ENCODE results near the gene ERC2.

Gene ERC2

DNA sequence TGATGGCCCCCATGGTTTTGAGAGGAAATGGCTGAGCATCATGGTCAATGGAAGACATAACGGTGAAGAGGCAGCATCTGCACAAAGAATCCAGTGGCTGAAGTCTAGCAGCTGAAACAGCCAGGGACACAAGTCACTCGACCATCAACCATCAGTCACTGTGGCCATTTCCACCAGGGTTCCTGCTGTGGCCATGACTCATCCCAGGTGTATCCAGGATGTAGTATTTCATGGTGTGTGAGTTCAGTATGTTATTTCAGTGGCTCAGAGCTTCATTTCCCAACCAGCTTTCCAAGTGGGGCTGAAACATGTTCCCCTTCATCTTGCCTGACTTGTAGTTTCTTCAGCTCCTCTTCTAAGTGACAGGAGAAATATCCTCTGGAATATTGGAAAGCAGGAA is 933.4 kb downstream of the ERC2 start:
- no peak overlapping the region for H3K4me2 ChIP-seq (ENCODE audit: low read depth, low read length, poor library complexity, severe bottlenecking)
- H3K4me3 ChIP-seq (ENCODE audit: low read length, poor library complexity, severe bottlenecking), result no peak overlapping the region
- H3K9me2 ChIP-seq (replicated peaks; ENCODE audit: low read depth, low read length), result no peaks in the 10 kb centered on the region
- TF ChIP-seq EZH2phosphoT487 (IDR thresholded peaks at IDR 0.05; ENCODE audit: borderline replicate concordance) (no peak), CTCF (conservative IDR thresholded peaks at IDR 0.05; ENCODE audit: low read length) (no peak)
- H3K9me3 ChIP-seq (ENCODE audit: insufficient read depth, low read depth, low read length), result no peaks in the 10 kb centered on the region
- H2AFZ ChIP-seq (ENCODE audit: low read length), result no peak overlapping the region
- H3K9ac ChIP-seq (ENCODE audit: low read depth, low read length, poor library complexity, severe bottlenecking), result no peak overlapping the region
- H3K79me2 ChIP-seq (ENCODE audit: insufficient read depth, low read length), result no peaks in the 10 kb centered on the region
- H3F3A ChIP-seq (ENCODE audit: low read depth), result no peaks in the 10 kb centered on the region
- H3K4me1 ChIP-seq (ENCODE audit: insufficient read depth, low read length, poor library complexity, severe bottlenecking), result no peaks in the 10 kb centered on the region
- H4K20me1 ChIP-seq (ENCODE audit: insufficient read depth, low read length, poor library complexity, severe bottlenecking), result no peaks in the 10 kb centered on the region
- H3K36me3 ChIP-seq (ENCODE audit: insufficient read depth, low read length), result no peaks in the 10 kb centered on the region
- no peaks in the 10 kb centered on the region for H3K27me3 ChIP-seq (ENCODE audit: insufficient read depth, low read length, poor library complexity, severe bottlenecking)

DNA sequence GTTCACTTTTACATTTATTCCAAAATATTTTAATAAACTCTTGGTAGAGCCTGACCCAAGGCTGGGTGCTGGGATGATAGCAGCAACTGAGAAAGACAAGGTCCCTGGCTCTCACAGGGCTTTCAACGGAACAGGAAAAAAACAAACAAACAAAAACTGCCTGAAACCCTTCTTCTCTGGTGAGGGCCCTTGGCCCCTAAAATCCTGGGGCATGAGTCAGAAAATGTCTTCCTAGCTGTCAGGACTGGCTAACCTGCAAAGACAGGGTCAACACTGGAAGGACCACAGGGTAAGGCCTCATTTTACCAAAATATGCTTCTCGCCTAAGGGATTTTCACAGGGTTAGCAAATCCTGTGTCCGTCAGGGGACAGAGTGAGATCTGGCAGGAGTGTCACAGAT is 935.5 kb downstream of the ERC2 start:
- Histone ChIP-seq H3K4me2 (ENCODE audit: low read depth, low read length, poor library complexity, severe bottlenecking) (no peak overlapping the region), H3K4me3 (ENCODE audit: low read length, poor library complexity, severe bottlenecking) (no peak overlapping the region), H3K9me2 (replicated peaks; ENCODE audit: low read depth, low read length) (no peaks in the 10 kb centered on the region), H3K27me3 (ENCODE audit: insufficient read depth, low read length, poor library complexity, severe bottlenecking) (no peaks in the 10 kb centered on the region), H3F3A (ENCODE audit: low read depth) (no peaks in the 10 kb centered on the region), H3K79me2 (ENCODE audit: insufficient read depth, low read length) (no peaks in the 10 kb centered on the region), H3K9ac (ENCODE audit: low read depth, low read length, poor library complexity, severe bottlenecking) (no peak overlapping the region), H2AFZ (ENCODE audit: low read length) (no peak overlapping the region), H3K4me1 (ENCODE audit: insufficient read depth, low read length, poor library complexity, severe bottlenecking) (no peaks in the 10 kb centered on the region), H3K9me3 (ENCODE audit: insufficient read depth, low read depth, low read length) (no peaks in the 10 kb centered on the region), H3K36me3 (ENCODE audit: insufficient read depth, low read length) (no peaks in the 10 kb centered on the region), H4K20me1 (ENCODE audit: insufficient read depth, low read length, poor library complexity, severe bottlenecking) (no peaks in the 10 kb centered on the region)
- TF ChIP-seq EZH2phosphoT487 (IDR thresholded peaks at IDR 0.05; ENCODE audit: borderline replicate concordance) (no peak), CTCF (conservative IDR thresholded peaks at IDR 0.05; ENCODE audit: low read length) (no peak)

DNA sequence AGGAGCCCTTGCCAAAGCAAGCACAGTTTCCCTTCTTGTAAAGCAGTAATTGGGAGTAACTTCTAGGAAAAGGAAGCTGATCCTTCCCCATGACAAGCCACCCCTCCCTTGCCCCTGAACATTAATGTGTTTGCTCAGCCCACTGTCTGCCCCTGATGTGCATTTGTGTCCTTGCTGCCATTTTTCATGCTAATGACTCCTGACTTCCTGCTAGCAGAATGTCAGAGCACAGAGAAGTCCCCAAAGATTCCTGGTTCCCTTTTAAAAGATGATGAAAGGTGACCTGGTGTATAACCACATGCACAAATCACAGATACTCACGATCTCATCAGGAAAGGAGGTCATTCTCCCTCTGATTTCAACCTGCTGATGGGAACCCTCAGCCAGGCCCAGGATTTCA is 936.9 kb downstream of the ERC2 start:
- Histone ChIP-seq H3K9me3 (ENCODE audit: insufficient read depth, low read depth, low read length) (no peaks in the 10 kb centered on the region), H3F3A (ENCODE audit: low read depth) (no peaks in the 10 kb centered on the region), H3K4me1 (ENCODE audit: insufficient read depth, low read length, poor library complexity, severe bottlenecking) (no peaks in the 10 kb centered on the region), H3K36me3 (ENCODE audit: insufficient read depth, low read length) (no peaks in the 10 kb centered on the region), H3K9ac (ENCODE audit: low read depth, low read length, poor library complexity, severe bottlenecking) (no peak overlapping the region), H4K20me1 (ENCODE audit: insufficient read depth, low read length, poor library complexity, severe bottlenecking) (no peaks in the 10 kb centered on the region), H2AFZ (ENCODE audit: low read length) (no peak overlapping the region), H3K4me3 (ENCODE audit: low read length, poor library complexity, severe bottlenecking) (no peak overlapping the region), H3K27me3 (ENCODE audit: insufficient read depth, low read length, poor library complexity, severe bottlenecking) (no peaks in the 10 kb centered on the region), H3K4me2 (ENCODE audit: low read depth, low read length, poor library complexity, severe bottlenecking) (no peak overlapping the region), H3K9me2 (replicated peaks; ENCODE audit: low read depth, low read length) (no peaks in the 10 kb centered on the region), H3K79me2 (ENCODE audit: insufficient read depth, low read length) (no peaks in the 10 kb centered on the region)
- no peak for TF ChIP-seq EZH2phosphoT487 (IDR thresholded peaks at IDR 0.05; ENCODE audit: borderline replicate concordance)
- no peak for TF ChIP-seq CTCF (conservative IDR thresholded peaks at IDR 0.05; ENCODE audit: low read length)
